GM18951 (cell line): ENCODE results near the gene NDUFA7.
"Not testable (repeated sequence)": the region's sequence is repeated elsewhere in the genome, so short reads cannot be mapped to it uniquely, and the experiment has no call there.

Source experiments
- POLR2A ChIP-seq: IDR thresholded peaks from 4 replicates; pipeline ENCODE4 v1.6.1; 2011; ENCODE audit warnings: mild to moderate bottlenecking; ENCODE audit not compliant: insufficient read length, insufficient read depth; ENCODE audit errors: extremely low read depth
- in situ Hi-C: fragments of 300-500 bp; cut with MboI; formaldehyde crosslinking; loops from one replicate; pipeline ENCODE4 v1.12.0; 2022; ENCODE audit warnings: low sequenced_read_pairs, mixed read lengths, inconsistent platforms; ENCODE audit not compliant: unreplicated experiment

The NDUFA7 gene

DNA sequence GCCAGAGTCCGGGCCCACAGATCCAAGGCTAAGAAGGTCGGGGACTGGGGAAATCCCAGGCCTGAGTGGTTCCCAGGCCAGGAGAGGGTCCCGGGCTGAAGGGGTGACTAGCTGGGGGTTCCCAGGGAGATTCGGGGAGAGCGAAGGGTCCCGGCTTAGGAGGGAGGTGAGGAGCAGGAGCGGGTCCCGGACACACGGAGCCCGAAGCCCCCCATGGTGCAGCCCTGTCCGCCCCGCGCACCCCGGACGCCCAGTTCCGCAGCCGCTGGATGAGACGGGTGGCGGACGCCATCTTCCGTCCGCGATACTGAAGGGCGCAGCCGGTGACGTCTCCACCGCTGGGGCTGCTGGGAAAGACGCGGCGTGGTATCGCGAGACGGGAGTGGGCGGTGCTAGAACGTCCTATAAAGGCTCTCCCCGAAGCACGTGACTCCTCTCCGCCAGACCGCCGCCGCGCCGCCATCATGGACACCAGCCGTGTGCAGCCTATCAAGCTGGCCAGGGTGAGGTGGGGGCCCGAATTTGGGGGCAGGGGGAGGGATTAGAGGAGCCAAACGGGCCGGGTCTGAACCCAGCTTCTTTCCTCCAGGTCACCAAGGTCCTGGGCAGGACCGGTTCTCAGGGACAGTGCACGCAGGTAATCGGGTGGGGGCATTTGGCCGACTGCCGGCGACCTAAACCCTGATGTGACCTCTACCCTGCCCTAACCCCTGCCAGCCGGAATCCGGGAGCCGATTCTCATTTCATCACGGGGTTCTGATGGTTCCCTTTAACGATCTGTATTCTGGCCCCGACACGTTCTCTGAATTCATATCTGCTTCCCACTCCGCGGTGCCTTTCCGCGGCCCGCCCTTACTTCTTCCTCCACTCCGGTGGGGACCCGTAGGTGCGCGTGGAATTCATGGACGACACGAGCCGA lies at the start of gene NDUFA7, which contains the start of gene RPS28:
NDUFA7 (minus strand) TSS at position 309 of the 919 bp plus-strand sequence; CDS start at position 292, 17 bp downstream.
RPS28 (plus strand) TSS at position 430 of the 919 bp plus-strand sequence; CDS start at position 465, 35 bp downstream.
- TF ChIP-seq POLR2A = peak; percentile 90

DNA sequence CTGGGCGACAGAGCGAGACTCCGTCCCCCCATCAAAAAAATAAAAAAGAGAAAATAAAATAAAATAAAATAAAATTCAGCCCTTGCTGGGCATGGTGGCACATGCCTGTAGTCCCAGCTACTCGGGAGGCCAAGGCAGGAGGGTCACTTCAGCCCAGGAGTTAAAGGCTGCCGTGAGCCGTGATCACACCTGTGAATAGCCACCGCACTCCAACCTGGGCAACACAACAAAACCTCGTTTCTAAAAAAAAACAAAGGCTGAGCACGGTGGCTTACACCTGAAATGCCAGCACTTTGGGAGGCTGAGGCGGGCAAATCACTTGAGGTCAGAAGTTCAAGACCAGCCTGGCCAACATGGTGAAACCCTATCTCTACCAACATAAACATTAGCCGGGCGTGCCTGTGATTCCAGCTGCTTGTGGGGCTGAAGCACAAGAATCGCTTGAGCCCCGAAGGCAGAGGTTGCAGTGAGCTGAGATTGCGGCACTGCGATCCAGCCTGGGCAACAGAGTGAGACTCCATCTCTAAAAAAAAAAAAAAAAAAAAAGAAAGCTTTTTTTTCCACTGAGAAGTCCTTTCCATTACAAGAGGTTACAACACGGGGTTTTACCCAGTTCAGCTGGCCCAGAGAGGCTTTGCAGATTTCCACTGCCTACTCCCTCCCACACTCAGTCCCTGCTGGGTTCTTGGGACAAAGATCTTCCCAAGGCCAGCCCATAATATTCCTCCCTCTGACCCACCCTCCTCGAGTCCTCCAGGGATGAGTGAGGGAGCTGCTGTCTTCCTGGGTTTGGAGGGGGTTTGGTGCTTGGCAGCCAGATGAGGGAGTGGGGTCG lies 49.2 kb upstream of the NDUFA7 start:
- TF ChIP-seq POLR2A = no peak

More for the DNA sequence above, at the start of gene NDUFA7, which contains the start of gene RPS28:
- in situ Hi-C loops = no loop called here

DNA sequence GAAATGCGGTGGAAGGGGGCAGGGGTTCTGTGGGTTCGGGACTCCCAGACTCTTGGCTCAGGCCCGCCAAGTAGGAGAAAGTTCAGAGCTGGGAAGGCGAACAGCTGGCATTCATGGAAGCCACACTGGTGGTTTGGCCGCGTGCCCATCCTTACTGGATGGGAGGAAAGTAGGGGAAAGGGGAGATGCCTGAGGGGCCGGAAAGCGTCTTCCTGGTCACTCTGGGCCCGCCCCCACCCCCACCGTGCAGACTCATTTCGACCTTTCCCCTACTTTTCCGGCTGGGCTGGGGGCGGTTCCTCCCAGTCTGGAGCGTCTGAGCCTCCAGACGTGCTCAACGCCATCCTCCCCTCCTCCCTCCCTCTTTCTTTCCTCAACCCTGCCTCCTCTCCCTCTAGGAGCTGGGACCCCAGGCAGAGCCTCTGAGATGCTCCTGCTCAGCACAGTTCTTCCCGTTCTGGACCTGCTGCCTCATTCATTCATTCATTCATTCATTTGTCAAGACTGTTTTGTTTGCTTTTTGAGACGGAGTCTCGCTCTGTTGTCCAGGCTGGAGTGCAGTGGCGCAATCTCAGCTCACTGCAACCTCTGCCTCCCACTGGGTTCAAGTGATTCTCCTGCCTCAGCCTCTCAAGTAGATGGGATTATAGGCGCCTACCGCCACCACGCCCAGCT lies 46.3 kb upstream of the NDUFA7 start:
- in situ Hi-C loops = no loop called here
- no peak for TF ChIP-seq POLR2A

More for the DNA sequence above, 49.2 kb upstream of the NDUFA7 start:
- in situ Hi-C loops = no loop called here

DNA sequence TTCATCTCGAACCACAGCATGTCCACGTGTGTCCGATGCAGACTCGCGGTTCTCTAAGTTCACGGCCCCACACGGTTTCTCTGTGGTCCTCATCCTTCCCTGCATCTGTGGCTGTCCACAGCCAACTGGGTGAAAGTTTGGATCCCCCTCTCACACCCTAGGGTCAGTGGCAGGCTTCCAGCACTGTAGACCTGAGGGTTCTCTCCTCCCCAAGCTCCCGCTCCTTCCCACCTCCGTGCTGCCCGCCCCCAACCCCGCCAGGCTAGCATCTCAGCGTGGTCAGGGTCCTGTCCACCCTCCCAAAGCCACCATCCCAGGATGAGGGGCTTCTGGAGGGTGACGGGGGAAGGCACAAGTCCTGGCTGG lies 45.8 kb upstream of the NDUFA7 start:
- in situ Hi-C loops = no loop called here
- TF ChIP-seq POLR2A = no peak

DNA sequence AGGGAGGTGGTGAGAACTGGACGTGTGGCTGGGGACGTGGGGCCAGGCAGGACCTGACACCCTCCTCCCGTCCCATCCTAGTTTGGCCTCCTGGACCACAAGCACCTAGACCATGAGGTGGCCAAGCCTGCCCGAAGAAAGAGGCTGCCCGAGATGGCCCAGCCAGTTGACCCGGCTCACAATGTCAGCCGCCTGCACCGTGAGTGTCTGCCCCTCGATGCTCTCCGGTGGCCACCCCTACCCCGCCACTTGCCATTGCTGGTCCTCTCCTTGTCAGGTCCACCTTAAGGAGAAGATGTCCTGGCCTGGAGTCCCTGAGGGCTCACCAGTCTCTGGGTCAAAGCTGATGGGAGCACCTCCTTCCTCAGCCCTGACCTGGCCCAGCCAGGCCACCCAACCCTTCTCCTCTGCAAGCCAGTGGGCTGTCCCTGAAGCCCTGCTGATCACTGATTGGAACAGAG lies 45.0 kb upstream of the NDUFA7 start:
- in situ Hi-C loops = no loop called here
- no peak for TF ChIP-seq POLR2A

DNA sequence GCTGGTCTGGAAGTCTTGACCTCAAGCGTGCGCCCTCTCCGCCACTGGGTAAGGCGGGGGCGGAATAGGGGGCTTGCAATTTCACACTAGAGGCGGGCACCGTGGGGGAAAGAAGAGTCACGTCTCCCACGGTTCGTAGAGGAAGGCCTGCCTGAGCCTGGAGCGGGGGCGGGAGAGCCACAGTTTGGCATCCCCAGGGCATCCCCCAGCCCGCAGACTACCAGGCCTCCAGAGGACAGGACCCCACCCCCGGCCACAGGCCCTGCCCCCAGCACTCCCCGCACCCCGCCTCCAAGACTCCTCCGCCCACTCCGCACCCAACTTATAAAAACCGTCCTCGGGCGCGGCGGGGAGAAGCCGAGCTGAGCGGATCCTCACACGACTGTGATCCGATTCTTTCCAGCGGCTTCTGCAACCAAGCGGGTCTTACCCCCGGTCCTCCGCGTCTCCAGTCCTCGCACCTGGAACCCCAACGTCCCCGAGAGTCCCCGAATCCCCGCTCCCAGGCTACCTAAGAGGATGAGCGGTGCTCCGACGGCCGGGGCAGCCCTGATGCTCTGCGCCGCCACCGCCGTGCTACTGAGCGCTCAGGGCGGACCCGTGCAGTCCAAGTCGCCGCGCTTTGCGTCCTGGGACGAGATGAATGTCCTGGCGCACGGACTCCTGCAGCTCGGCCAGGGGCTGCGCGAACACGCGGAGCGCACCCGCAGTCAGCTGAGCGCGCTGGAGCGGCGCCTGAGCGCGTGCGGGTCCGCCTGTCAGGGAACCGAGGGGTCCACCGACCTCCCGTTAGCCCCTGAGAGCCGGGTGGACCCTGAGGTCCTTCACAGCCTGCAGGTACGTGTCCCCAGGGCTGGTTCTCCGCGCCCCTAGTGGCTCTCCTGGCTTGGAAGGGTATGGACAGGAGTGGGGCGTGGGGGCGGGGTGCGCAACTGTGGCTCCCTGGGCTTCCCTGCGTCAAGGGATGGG lies 42.9 kb upstream of the NDUFA7 start, which contains the start of gene ANGPTL4:
ANGPTL4 (plus strand) TSS at position 353 of the 969 bp plus-strand sequence; CDS start at position 520, 167 bp downstream.
- in situ Hi-C loops = no loop called here
- TF ChIP-seq POLR2A = no peak

DNA sequence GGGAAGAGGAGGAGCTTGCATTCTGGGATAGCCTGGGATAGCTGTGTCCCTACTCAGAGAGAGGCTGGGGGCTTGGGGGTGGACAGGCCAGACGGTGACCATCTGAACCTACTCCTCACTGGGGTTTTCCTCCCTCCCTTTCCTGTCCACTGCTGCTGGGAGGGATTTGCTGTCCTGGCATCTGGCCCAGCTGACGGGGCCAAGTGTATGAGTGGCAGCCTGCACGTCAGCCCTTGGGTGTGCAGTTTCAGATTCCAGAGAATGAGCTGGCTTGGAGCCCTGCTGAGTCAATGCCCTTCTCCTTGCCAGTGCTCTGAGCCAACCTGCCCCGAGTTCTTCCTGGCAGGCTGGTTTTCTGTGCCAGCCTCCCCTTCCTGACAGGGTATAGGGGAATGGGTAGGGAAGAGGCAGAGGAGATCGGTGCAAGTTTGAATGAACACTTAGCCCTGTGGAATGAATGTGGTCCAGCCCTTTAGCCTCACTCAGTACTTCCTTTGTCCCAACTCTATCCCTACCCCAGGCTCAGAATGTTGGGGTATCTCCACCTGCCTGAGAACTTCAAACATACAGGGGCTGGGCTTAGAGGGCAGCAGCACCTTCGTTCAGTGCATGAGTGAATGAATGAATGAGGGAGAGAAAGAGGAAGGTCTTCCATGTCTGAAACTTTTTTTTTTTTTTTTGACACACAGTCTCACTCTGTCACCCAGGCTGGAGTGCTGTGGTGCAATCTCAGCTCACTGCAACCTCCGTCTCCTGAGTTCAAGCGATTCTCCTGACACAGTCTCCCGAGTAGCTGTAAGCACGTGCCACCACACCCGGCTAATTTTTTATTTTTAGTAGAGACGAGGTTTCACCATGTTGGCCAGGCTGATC lies 41.0 kb upstream of the NDUFA7 start:
- in situ Hi-C loops = no loop called here

DNA sequence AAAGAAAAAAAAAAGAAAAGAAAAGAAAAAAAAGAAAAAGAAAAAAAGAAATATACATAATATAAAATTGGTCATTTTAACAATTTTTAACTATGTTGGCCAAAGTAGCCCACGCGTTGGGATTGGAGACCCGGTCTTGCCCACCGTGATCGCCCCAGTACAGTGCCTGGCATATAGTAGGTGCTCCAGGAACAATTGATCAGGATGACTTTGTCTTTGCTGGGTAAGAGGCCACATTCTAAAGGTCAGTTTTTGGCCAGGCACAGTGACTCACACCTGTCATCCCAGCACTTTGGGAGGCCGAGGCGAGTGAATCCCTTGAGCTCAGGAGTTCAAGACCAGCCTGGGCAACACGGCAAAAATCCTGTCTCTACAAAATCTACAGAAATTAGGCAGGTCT lies 39.0 kb upstream of the NDUFA7 start:
- in situ Hi-C loops = no loop called here
- TF ChIP-seq POLR2A = no peak

More for the DNA sequence above, 41.0 kb upstream of the NDUFA7 start:
- TF ChIP-seq POLR2A = no peak

DNA sequence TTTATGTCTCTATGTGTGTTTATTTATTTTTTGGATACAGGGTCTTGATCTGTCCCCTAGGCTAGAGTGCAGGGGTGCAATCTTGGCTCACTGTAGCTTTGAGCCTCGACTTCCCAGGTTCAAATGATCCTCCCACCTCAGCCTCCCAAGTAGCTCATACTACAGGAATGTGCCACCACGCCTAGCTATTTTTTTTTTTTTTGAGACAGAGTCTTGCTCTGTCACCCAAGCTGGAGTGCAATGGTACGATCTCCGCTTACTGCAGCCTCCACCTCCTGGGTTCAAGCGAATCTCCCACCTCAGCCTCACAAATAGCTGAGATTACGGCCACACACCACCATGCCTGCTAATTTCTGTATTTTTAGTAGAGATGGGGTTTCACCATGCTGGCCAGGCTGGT lies 37.8 kb upstream of the NDUFA7 start:
- TF ChIP-seq POLR2A = no peak
- in situ Hi-C loops = no loop called here

DNA sequence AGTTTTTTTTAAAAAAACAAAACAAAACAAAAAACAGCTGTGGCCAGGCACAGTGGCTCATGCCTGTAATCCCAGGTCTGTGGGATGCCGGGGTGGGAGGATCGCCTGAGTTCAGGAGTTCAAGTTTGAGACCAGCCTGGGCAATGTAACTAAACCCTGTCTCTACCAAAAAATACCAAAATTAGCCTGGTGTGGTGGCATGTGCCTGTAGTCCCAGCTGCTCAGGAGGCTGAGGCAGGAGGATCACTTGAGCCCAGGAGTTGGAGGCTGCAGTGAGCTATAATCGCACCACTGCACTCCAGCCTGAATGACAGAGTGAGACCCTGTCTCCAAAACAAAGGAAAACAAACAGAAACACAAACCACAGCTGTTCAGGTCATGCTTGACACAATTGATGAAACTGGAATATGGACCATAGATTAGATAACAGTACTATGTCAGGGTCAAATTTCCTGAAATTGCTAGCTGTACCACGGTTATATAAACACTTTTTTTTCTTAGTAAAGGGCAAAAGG lies 35.9 kb upstream of the NDUFA7 start:
- in situ Hi-C loops = no loop called here
- no peak for TF ChIP-seq POLR2A

DNA sequence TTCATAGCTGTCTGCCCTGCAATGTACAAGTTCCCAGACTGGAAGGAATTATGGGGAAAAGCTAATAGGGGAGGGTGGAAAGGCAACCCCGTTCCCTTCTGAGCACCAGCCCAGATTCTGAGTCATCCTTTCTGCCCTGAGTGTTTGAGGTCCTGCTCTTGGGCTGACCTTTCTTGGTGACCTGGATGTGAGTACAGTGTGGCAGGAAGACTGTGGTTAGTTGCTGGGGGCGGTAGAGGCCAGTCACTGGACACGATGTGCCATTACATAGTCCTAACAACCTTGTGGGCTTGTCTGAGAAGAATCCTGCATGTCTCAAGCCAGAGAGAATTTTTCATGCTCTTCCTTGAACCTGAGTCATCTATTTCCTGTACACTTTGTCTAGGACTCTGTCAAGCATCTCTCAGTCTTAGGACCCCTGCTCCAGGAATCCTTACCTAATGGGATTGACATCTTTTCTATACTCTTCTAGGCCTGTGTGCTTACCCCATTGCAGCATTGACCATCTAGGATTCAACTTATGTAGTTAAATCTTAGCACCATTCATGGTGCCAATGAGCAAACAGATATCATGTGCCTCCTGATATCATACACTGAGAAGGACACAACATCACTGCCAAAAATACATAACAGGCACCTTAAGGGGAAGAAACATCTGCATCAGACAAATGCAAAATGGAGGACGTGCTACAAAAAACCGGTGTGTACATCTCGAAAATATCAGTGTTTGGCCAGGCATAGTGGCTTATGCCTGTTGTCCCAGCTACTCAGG lies 34.6 kb upstream of the NDUFA7 start:
- no peak for TF ChIP-seq POLR2A
- in situ Hi-C loops = no loop called here

DNA sequence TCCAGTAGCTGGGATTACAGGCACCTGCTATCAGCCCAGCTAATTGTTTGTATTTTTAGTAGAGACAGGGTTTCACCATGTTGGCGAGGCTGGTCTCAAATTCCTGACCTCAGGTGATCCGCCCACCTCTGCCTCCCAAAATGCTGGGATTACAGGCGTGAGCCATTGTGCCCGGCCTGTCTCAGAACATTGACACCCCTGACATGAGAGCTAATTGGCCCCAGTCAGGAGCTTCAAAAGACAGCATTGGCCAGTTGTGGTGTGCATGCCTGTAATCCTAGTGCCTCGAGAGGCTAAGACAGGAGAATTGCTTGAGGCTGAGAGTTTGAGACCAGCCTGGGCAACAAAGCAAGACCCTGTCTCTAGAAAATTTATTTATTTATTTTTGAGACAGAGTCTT lies 31.7 kb upstream of the NDUFA7 start:
- in situ Hi-C loops = not testable (repeated sequence)
